ENCODE results near the gene BTNL3.
"Not testable (repeated sequence)": the region's sequence is repeated elsewhere in the genome, so short reads cannot be mapped to it uniquely, and the experiment has no call there.

BTNL3 gene, protein sequence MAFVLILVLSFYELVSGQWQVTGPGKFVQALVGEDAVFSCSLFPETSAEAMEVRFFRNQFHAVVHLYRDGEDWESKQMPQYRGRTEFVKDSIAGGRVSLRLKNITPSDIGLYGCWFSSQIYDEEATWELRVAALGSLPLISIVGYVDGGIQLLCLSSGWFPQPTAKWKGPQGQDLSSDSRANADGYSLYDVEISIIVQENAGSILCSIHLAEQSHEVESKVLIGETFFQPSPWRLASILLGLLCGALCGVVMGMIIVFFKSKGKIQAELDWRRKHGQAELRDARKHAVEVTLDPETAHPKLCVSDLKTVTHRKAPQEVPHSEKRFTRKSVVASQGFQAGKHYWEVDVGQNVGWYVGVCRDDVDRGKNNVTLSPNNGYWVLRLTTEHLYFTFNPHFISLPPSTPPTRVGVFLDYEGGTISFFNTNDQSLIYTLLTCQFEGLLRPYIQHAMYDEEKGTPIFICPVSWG

DNA sequence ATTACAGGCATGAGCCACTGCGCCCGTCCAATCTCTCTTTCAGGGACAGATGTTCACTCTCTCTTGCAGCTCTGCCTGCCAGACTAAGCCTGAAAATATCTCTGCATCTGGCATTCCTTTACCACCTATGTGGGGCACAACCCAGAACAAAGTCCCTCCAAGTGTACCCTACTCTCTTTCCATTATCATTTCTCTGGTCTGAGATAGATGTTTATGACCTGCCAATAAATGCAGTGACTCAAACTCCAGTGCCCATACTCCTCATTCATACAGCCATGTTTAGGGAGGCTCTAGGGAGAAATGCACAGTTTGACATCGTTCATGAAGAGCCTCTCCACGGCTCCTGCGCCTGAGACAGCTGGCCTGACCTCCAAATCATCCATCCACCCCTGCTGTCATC is at the start of gene BTNL3:
TSS of gene BTNL3 (plus strand) at position 255 of the 400 bp plus-strand sequence. CDS start 183 bp downstream, outside the sequence.
- no peak for DNase-seq

DNA sequence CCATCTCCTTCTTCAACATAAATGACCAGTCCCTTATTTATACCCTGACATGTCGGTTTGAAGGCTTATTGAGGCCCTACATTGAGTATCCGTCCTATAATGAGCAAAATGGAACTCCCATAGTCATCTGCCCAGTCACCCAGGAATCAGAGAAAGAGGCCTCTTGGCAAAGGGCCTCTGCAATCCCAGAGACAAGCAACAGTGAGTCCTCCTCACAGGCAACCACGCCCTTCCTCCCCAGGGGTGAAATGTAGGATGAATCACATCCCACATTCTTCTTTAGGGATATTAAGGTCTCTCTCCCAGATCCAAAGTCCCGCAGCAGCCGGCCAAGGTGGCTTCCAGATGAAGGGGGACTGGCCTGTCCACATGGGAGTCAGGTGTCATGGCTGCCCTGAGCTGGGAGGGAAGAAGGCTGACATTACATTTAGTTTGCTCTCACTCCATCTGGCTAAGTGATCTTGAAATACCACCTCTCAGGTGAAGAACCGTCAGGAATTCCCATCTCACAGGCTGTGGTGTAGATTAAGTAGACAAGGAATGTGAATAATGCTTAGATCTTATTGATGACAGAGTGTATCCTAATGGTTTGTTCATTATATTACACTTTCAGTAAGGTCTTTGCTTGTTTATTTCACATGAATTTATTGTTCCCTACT is 38.2 kb upstream of the BTNL3 start:
- no peak for DNase-seq

DNA sequence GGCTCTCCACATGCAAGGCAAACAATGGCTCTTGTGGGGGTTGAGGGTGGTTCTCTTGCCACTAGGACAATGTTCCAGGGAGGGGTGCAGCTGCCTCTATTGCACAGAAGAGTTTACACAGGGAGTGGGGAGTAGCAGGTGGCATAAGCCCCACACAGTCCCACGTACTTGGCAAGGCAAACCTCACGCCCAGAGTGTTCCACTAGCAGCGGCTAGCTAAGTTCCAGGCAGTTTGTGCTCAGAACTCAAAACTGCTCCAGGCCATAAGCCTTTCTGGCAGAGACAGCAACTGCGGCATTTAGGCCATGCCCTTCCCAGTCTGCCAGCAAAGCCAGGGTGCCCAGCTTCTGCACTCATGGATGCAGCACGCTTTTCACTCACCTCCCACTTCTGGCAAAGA is 29.0 kb upstream of the BTNL3 start:
- no peak for DNase-seq

DNA sequence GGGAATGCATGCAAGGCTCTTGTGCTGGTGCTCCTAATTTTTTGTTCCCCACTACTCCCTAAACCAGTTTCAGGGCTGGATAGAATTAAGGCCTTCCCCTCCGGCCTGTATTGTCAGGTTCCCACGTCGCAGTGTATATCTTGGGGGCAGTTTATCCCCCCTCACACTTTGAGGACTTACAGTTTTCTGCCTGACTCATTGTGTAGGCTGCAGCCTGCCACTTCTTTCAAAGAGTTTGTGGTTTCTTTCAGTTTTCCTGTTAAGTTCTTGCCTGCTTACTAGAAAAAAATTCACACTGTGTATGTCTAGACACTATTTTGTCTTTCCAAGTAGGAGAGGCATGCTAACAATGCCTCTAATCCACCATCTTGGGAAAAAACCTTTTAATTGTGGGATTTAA is 28.4 kb upstream of the BTNL3 start:
- DNase-seq = no peak

DNA sequence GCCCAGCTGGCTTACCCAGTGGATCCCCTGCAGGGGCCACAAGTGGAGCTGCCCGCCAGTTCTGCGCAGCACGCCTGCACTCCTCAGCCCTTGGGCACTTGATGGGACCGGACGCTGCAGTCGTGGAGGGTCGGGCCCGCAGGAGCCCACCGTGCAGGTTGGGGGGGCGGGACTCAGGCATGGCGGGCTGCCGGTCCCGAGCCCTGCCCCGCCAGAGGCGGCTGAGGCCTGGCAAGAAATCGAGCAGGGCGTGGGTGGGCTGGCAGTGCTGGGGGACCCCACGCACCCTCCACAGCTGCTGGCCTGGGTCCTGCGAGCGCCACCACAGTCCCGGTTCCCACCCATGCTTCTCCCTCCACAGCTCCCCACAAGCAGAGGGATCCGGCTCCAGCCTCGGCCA is 19.2 kb upstream of the BTNL3 start:
- DNase-seq = no peak

DNA sequence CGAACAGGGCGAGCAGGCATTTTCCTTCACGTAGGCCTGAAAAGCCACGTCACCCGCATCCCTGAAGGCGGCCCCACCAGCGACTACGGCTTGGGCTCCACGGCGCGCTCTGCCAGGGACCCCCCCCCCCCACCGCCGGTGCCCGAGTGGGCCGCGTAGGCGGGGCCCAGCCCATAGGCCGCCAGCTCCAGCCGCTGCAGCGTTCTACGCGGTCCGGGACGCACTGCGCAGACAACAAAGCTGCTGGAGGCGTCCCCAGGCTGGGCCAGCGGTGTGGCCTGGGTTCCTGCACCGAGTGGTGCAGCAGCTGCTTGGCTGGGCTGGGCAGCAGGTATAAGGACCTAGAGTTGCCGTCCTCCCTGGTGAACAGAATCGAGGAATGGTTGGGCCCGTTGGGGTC is 18.3 kb upstream of the BTNL3 start:
- DNase-seq = no peak

DNA sequence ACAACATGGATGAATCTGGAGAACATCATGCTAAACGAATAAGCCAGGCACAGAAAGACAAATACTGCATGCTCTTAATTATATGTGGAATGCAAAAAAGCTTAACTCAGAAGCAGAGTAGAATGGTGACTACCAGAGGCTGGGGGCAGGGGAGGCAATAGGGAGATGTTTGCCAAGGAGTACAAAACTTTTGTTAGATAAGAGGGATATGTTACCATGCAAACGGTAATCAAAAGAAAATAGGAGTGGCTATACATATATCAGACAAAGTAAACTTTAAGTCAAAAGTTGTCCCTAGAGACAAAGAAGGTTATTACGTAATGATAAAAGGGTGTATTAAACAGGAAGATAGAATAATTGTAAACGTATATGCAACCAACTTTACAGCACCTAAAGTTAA is 17.8 kb upstream of the BTNL3 start:
- DNase-seq = no peak

DNA sequence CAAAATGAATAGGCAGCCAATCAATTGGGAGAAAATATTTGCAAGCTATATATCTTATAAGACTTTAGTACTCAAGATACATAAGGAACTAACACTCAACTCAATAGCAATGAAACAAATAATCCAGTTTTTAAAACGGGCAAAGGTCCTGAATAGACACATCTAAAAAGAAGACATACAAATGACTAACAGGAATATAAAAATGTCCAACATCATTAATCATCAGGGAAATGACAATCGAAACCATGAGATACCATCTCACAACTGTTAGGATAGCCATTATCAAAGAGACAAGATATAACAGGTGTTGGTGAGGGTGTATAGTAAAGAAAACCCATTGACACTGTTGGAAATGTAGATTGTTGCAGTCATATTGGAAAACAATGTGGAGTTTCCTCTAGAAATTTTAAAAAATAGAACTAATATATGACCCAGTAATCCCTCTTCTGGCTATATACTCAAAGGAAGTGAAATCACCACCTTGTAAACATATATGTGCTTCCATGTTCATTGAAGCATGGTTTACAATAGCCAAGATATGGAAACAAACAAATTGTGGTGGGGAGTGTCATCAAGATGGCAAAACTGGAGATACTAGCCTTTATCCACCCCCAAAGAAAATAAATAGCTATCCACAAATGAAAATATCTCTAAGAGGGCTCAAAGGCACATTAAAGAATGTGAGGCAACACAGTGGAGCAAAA is 13.9 kb upstream of the BTNL3 start:
- DNase-seq = no peak

DNA sequence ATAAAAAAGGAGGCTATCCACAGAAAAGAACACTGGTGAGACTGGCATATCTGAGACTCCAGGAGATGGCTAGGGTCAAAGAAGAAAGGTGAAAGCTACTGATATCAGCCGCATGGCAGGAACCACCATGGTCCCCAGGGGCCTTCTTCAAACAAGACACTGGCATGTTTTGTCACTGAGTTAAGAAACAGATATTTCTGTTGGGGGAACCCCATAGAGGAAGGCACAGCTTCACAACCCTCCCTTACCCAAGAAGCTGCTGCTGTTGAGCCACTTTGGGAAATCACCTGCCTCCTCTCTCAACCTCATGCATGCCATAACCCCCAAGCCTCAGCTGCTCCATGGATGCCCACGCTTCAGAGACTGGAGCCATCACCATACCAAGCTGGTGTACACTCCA is 13.3 kb upstream of the BTNL3 start:
- DNase-seq = no peak

DNA sequence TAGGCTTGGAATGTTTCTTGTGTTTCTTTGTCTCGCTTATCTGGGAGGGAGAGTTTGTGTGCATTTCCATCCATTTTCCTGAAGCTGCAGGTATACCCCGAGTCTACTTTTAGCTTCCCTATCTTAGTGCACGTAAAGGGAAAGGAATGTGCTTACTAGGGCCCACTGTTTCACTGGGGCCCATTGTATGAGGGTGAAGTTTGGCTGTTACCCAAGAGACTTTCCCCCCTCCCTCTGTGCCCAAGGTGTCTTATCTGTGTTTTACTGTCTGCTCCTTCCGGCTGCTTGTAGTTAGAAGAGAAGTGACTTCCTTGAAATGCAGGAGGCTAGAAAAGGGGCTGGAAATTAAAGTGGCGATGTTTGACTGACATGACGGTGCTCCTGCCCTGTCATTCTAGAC is 12.1 kb upstream of the BTNL3 start:
- no peak for DNase-seq

DNA sequence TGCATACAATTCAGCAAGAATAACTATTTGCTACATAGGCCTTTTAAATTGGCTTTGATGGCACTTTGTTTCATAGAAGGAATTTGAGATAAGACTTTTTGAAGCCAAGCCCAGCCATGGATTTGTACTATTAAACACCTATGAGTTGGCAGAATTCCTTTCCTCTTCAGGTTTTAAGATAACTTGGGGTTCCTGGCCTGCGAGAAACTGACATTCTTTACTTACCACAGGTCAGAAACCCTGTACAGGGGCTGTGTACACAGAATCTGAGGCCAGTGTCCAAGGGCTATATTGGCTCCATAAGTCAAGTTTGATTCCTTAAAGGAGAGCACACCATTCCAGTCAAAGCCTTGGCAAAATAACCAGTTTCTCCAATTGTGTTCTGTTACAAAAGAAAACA is 10.8 kb upstream of the BTNL3 start:
- DNase-seq = no peak

DNA sequence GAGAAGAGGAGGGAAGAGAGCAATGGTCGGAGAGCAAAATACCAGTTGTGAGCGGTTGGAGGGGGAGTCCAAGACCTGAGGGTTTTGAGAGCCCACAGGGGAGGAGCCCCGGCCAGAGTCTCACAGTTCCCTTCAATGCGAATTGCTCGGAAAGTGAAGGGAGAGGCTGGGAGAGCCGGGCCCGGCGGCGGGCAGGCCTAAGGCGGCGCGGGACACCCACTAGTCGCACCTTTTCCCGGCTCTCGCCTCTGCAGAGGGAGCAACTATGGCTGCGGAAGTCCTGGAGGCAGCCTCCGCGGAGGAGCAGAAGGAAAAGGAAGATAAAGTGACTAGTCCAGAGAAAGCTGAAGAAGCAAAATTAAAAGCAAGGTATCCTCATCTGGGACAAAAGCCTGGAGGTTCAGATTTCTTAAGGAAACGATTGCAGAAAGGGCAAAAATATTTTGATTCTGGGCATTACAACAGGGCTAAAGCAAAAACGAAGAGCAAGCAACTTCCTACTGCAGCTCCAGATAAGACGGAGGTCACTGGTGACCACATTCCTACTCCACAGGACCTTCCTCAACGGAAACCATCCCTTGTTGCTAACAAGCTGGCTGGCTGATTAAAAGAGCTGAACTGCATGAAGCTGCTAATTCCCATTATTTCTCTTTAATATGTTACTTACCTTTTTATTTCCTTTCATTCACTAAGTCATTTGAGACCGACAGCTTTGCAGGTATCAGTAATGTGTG is 6.5 kb upstream of the BTNL3 start:
- DNase-seq = no peak

DNA sequence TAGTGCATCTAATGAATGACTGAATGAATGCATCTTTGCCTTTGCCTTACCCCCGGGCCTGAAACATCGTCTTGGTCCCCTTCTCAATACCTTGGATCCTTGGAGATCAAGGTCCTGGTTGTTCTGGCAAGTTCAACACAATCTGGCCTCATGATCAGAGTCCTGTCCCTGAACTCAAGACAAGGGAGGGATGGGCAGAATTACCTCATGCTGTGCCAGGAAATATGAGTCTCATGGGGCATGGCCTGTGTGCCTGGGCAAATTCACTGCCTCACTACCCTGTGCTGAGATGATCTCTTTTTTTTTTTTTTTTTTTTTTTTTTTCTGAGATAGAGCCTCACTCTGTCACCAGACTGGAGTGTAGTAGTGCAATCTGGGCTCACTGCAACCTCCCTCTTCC is 630 bp upstream of the BTNL3 start:
- no peak for DNase-seq

DNA sequence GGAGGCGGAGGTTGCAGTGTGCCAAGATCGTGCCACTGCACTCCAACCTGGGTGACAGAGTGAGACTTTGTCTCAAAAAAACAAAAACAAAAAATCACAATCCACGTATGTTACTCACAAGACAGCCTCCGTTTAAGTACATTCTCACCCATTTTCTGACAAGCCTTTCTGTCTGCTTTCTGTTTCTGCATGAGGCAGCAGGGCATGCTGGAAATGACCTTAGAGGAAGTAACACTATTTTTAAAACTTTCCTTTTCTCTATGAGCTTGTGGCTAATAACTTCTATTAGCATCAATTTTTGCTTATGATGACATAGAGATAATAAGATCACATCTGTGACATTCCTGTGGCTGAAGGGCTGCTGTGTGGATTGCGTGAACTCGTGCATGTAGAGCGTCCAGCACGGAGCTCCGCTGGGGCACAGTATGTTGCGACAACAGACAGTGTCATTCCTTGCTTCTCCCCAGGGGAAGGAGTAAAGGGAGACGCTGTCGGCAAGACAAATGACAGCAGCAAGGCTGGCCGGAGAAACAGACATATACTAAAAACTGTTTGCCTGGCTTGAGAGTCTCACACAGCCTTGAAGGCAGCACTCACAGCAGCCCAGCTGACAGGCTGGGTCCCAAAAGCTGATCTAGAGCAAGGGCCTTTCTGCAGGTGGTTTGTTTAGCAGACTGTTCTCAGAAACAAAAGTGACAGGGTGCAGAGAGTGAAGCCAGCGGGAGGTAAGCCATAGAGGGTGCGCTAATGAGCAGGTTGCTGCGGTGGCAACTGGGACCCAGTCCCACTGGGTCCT is 1.6 kb downstream of the BTNL3 start:
- no peak for DNase-seq

DNA sequence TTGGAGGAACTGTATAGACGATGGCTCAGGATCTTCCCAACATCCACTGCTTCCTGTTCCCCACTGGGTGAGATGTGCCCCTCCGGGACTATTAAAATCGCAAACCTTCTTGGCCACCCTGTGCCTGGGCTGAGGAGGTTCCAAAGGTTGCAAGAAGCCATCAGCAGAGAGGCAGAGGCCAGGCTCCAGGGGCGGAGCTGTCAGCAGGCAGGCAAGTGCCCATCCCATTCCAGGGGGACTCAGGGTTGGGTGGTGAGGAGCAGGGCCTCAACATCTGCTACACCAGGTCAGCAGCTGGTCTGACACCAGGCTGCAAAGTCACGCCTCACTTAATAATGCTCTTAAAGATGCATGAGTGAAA is 2.2 kb downstream of the BTNL3 start:
- no peak for DNase-seq

DNA sequence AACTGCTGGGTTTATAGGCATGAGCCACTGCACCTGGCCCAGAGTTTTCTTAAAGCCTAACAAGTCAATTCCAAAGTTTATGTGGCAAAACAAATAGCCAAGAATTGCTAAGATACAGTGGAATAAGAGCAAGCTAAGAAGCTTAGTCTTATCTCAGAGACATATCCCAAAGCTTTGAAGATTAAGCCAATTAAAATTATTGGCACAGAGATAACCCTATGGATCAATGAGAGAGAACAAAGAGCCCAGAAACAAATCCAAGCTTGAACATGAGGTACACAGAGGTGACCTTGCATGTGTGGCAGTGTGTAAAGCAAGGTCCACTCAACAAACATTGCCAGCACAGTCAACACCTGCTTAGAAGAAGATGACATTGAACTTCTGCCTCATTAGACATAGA is 13.3 kb downstream of the BTNL3 start:
- DNase-seq = no peak

DNA sequence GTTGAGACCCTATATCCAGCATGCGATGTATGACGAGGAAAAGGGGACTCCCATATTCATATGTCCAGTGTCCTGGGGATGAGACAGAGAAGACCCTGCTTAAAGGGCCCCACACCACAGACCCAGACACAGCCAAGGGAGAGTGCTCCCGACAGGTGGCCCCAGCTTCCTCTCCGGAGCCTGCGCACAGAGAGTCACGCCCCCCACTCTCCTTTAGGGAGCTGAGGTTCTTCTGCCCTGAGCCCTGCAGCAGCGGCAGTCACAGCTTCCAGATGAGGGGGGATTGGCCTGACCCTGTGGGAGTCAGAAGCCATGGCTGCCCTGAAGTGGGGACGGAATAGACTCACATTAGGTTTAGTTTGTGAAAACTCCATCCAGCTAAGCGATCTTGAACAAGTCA is 17.1 kb downstream of the BTNL3 start:
- DNase-seq = no peak

DNA sequence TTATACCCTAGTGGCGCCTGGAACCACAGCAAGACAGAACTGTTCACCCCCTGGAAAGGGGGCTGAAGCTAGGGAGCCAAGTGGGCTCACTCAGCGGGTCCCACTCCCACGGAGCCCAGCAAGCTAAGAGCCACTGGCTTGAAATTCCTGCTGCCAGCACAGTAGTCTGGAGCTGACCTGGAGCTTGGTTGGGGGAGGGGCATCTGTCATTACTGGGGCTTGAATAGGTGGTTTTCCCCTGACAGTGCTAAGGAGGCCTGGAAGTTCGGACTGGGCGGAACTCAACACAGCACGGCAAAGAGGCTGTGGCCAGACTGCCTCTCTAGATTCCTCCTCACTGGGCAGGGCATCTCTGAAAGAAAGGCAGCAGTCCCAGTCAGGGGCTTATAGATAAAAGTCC is 19.5 kb downstream of the BTNL3 start:
- DNase-seq = no peak

DNA sequence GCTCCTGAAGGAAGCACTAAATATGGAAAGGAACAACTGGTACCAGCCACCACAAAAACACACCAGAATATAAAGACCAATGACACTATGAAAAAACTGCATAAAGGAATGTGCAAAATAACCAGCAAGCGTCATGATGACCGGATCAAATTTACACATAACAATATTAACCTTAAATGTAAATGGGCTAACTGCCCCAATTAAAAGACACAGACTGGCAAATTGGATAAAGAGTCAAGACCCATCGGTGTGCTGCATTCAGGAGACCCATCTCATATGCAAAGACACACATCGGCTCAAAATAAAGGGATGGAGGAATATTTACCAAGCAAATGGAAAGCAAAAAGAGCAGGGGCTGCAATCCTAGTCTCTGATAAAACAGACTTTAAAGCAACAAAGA is 21.4 kb downstream of the BTNL3 start:
- not testable (repeated sequence) for DNase-seq

DNA sequence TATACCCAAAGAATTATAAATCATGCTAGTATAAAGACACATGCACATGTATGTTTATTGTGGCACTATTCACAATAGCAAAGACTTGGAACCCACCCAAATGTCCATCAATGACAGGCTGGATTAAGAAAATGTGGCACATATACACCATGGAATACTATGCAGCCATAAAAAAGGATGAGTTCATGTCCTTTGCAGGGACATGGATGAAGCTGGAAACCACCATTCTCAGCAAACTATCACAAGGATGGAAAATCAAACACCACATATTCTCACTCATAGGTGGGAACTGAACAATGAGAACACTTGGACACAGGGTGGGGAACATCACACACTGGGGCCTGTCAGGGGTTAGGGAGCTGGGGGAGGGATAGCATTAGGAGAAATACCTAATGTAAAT is 26.0 kb downstream of the BTNL3 start:
- not testable (repeated sequence) for DNase-seq

DNA sequence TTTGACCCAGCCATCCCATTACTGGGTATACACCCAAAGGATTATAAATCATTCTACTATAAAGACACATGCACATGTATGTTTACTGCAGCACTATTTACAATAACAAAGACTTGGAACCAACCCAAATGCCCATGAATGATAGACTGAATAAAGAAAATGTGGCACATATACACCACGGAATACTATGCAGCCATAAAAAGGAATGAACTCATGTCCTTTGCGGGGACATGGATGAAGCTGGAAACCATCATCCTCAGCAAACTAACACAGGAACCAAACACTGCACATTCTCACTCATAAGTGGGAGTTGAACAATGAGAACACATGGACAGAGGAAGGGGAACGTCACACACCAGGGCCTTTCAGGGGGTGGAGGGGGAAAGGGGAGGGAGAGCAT is 28.8 kb downstream of the BTNL3 start:
- DNase-seq = not testable (repeated sequence)

DNA sequence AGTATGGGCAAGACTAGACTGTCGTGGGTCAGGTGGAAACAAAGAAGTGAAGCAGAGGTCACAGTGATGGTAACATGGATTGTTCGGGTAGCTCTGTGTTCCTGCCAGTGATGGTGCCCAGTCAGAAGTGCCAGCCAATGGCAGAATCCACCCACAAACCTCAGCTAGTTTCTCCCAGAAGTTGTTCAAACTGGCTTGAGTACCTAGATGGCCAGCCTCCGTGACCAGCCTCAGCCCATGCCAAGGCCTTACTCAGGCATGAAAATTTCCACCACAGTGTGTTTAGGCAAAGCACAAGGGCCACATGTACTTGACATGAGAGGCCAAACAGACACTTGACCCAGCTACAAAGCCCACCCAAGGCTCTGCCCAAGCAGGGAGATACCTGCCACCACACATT is 32.0 kb downstream of the BTNL3 start:
- DNase-seq = no peak
